Neural progenitor cell (in vitro differentiated cells): ENCODE measurements around the gene ZBED5. TPM values are rescaled to one million over a fixed set of nuclear protein-coding genes. Genes with fewer than 3 reads are reported as not detected.

Experiments
- DNase-seq: peaks from one replicate; pipeline ENCODE4 v3.0.0-alpha.2; 2016; ENCODE audit warnings: low spot score
- H2AFZ ChIP-seq: fragments of 200-600 bp; sonication (generic); replicated peaks from 2 replicates; pipeline ENCODE4 v1.6.1; 2016; ENCODE audit warnings: antibody characterized with exemption
- H3F3A ChIP-seq: fragments of 200-600 bp; sonication (generic); 2 replicates; pipeline ENCODE4 v1.6.1; 2016; ENCODE audit warnings: antibody characterized with exemption, low read depth
- H3K27ac ChIP-seq: fragments of 200-600 bp; sonication (generic); 2 replicates; pipeline ENCODE4 v1.5.1; 2016; ENCODE audit warnings: mild to moderate bottlenecking
- H3K27me3 ChIP-seq: fragments of 200-600 bp; sonication (generic); 2 replicates; pipeline ENCODE4 v1.6.1; 2016; ENCODE audit warnings: mild to moderate bottlenecking, moderate library complexity
- H3K36me3 ChIP-seq: fragments of 200-600 bp; sonication (generic); 2 replicates; pipeline ENCODE4 v1.5.1; 2016
- H3K4me1 ChIP-seq: fragments of 200-600 bp; sonication (generic); 2 replicates; pipeline ENCODE4 v1.6.1; 2016; ENCODE audit warnings: mixed run types
- H3K4me2 ChIP-seq: fragments of 200-600 bp; sonication (generic); 2 replicates; pipeline ENCODE4 v1.6.1; 2016
- H3K4me3 ChIP-seq: fragments of 200-600 bp; sonication (generic); 2 replicates; pipeline ENCODE4 v1.5.1; 2016
- H3K79me2 ChIP-seq: fragments of 200-600 bp; sonication (generic); 2 replicates; pipeline ENCODE4 v1.6.1; 2016; ENCODE audit warnings: low read depth
- H3K9ac ChIP-seq: fragments of 200-600 bp; sonication (generic); 2 replicates; pipeline ENCODE4 v1.6.1; 2016
- H3K9me3 ChIP-seq: fragments of 200-600 bp; sonication (generic); 2 replicates; pipeline ENCODE4 v1.5.1; 2016; ENCODE audit warnings: low read depth
- H4K20me1 ChIP-seq: fragments of 200-600 bp; sonication (generic); 2 replicates; pipeline ENCODE4 v1.6.1; 2016; ENCODE audit warnings: low read depth
- H3K27ac Mint-ChIP-seq: 3 replicates; pipeline ENCODE4 v1.8.0; 2021; ENCODE audit warnings: mixed read lengths
- H3K27me3 Mint-ChIP-seq: 2 replicates; pipeline ENCODE4 v1.8.0; 2022; ENCODE audit warnings: low read depth, mild to moderate bottlenecking, inconsistent platforms, moderate library complexity, mixed read lengths; ENCODE audit not compliant: insufficient read depth
- H3K36me3 Mint-ChIP-seq: 3 replicates; pipeline ENCODE4 v1.8.0; 2021; ENCODE audit warnings: mixed read lengths
- H3K4me1 Mint-ChIP-seq: 3 replicates; pipeline ENCODE4 v1.8.0; 2021; ENCODE audit warnings: mixed read lengths
- H3K4me3 Mint-ChIP-seq: 3 replicates; pipeline ENCODE4 v1.8.0; 2021; ENCODE audit warnings: mild to moderate bottlenecking, moderate library complexity, mixed read lengths
- H3K9me3 Mint-ChIP-seq: 3 replicates; pipeline ENCODE4 v1.8.0; 2020; ENCODE audit warnings: mixed read lengths
- EZH2 ChIP-seq: fragments of 200-600 bp; sonication (generic); IDR thresholded peaks from 2 replicates; pipeline ENCODE4 v1.6.1; 2017; ENCODE audit warnings: antibody characterized with exemption, mild to moderate bottlenecking, moderate library complexity
- EZH2phosphoT487 ChIP-seq: fragments of 200-600 bp; sonication (generic); IDR thresholded peaks from 2 replicates; pipeline ENCODE4 v1.6.1; 2017; ENCODE audit warnings: antibody characterized with exemption
- total RNA-seq: library from RNA; depleted of rRNA; stranded (reverse); fragments of >200 nt; gene quantifications from 2 replicates; pipeline ENCODE4 v1.2.3, GENCODE V29; 2015; ENCODE audit warnings: low replicate concordance
- TF ChIP-seq, protein P1 (sequence below): fragments of 200-600 bp; sonication (generic); IDR thresholded peaks from 2 replicates; pipeline ENCODE4 v1.5.1; 2017; ENCODE audit warnings: antibody characterized with exemption, mild to moderate bottlenecking

Gene ZBED5
- total RNA-seq, 1 donor from 2014 or later: 87.9 TPM

- Histone ChIP-seq H3F3A (peaks cover 81% of the 10 kb centered on the region), H3K79me2 (peaks cover 88% of the 10 kb centered on the region), H3K4me1 (peaks cover 25% of the 10 kb centered on the region), H3K4me3 (peak overlapping the region; percentile 99), H3K9ac (no peak overlapping the region), H3K27me3 (no peaks in the 10 kb centered on the region), H4K20me1 (peaks cover 68% of the 10 kb centered on the region), H3K27ac (no peak overlapping the region), H3K9me3 (no peaks in the 10 kb centered on the region), H2AFZ (no peak overlapping the region), H3K4me2 (peak overlapping the region; percentile 94), H3K36me3 (peaks cover 57% of the 10 kb centered on the region)
- no peak for DNase-seq
- H3K27ac Mint-ChIP-seq: no peak overlapping the region
- no peaks in the 10 kb centered on the region for H3K9me3 Mint-ChIP-seq
- peak overlapping the region; percentile 97 for H3K4me3 Mint-ChIP-seq
- TF ChIP-seq EZH2: no peak
- TF ChIP-seq EZH2phosphoT487: no peak
- TF ChIP-seq, protein P1, sequence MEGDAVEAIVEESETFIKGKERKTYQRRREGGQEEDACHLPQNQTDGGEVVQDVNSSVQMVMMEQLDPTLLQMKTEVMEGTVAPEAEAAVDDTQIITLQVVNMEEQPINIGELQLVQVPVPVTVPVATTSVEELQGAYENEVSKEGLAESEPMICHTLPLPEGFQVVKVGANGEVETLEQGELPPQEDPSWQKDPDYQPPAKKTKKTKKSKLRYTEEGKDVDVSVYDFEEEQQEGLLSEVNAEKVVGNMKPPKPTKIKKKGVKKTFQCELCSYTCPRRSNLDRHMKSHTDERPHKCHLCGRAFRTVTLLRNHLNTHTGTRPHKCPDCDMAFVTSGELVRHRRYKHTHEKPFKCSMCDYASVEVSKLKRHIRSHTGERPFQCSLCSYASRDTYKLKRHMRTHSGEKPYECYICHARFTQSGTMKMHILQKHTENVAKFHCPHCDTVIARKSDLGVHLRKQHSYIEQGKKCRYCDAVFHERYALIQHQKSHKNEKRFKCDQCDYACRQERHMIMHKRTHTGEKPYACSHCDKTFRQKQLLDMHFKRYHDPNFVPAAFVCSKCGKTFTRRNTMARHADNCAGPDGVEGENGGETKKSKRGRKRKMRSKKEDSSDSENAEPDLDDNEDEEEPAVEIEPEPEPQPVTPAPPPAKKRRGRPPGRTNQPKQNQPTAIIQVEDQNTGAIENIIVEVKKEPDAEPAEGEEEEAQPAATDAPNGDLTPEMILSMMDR: no peak
- peaks cover 5% of the 10 kb centered on the region for H3K27me3 Mint-ChIP-seq
- peaks cover 48% of the 10 kb centered on the region for H3K36me3 Mint-ChIP-seq
- peaks cover 37% of the 10 kb centered on the region for H3K4me1 Mint-ChIP-seq
These were observed 51.6 kb downstream of the ZBED5 start for GRCh38 chr11:10806206-10806605.

GRCh38 chr11:10805741-10806140, 52.1 kb downstream of the ZBED5 start:
- Mint-ChIP-seq H3K27me3 (peaks cover 5% of the 10 kb centered on the region), H3K9me3 (no peaks in the 10 kb centered on the region), H3K4me1 (peaks cover 37% of the 10 kb centered on the region), H3K4me3 (peak overlapping the region; percentile 75), H3K27ac (peak overlapping the region; percentile 68), H3K36me3 (peaks cover 52% of the 10 kb centered on the region)
- Histone ChIP-seq H3K4me1 (peaks cover 25% of the 10 kb centered on the region), H3K4me3 (peak overlapping the region; percentile 99), H3K79me2 (peaks cover 87% of the 10 kb centered on the region), H3F3A (peaks cover 86% of the 10 kb centered on the region), H3K27ac (no peak overlapping the region), H3K4me2 (peak overlapping the region; percentile 94), H3K9ac (no peak overlapping the region), H4K20me1 (peaks cover 72% of the 10 kb centered on the region), H3K27me3 (no peaks in the 10 kb centered on the region), H2AFZ (no peak overlapping the region), H3K36me3 (peaks cover 62% of the 10 kb centered on the region), H3K9me3 (no peaks in the 10 kb centered on the region)
- no peak for TF ChIP-seq EZH2
- TF ChIP-seq, protein P1: no peak
- TF ChIP-seq EZH2phosphoT487: no peak
- DNase-seq: no peak

GRCh38 chr11:10803676-10804075, 54.2 kb downstream of the ZBED5 start:
- no peak overlapping the region for H2AFZ ChIP-seq
- no peak overlapping the region for H3K27ac Mint-ChIP-seq
- peaks cover 91% of the 10 kb centered on the region for H4K20me1 ChIP-seq
- peaks cover 2% of the 10 kb centered on the region for H3K27me3 Mint-ChIP-seq
- H3K27ac ChIP-seq: no peak overlapping the region
- H3K4me3 Mint-ChIP-seq: no peak overlapping the region
- peaks cover 80% of the 10 kb centered on the region for H3K79me2 ChIP-seq
- peaks cover 93% of the 10 kb centered on the region for H3F3A ChIP-seq
- DNase-seq: no peak
- H3K4me2 ChIP-seq: no peak overlapping the region
- H3K4me3 ChIP-seq: no peak overlapping the region
- no peaks in the 10 kb centered on the region for H3K9me3 Mint-ChIP-seq
- no peaks in the 10 kb centered on the region for H3K27me3 ChIP-seq
- H3K4me1 ChIP-seq: peaks cover 20% of the 10 kb centered on the region
- H3K4me1 Mint-ChIP-seq: peaks cover 32% of the 10 kb centered on the region
- TF ChIP-seq EZH2phosphoT487: no peak
- TF ChIP-seq, protein P1: no peak
- no peak for TF ChIP-seq EZH2
- H3K9me3 ChIP-seq: no peaks in the 10 kb centered on the region
- no peak overlapping the region for H3K9ac ChIP-seq
- H3K36me3 ChIP-seq: peaks cover 82% of the 10 kb centered on the region
- H3K36me3 Mint-ChIP-seq: peaks cover 70% of the 10 kb centered on the region

Other genes with a start within 250 kb of the ZBED5 start
- 5.2 and 5.9 TPM in 2 replicates for gene IRAG1, start 164.3 kb downstream of the ZBED5 start, total RNA-seq
- 20.8 and 26.4 TPM in 2 replicates for gene CTR9, start 106.8 kb downstream of the ZBED5 start, total RNA-seq
- gene EIF4G2, start 49.1 kb downstream of the ZBED5 start, total RNA-seq: 790 and 1,052 TPM in 2 replicates